Loucy (cell line): Measurements from ENCODE around the gene RAI1.

Source experiments
- EZH2phosphoT487 ChIP-seq: fragments of 200-600 bp; IDR thresholded peaks from 2 replicates; pipeline ENCODE4 v1.6.1; 2018; ENCODE audit warnings: antibody characterized with exemption, mild to moderate bottlenecking, moderate library complexity, borderline replicate concordance
- TF ChIP-seq, protein P1 (sequence below): fragments of 200-600 bp; sonication (generic); conservative IDR thresholded peaks from 2 replicates; pipeline ENCODE4 v1.5.1; 2014; ENCODE audit warnings: mild to moderate bottlenecking, antibody characterized with exemption, low read length

GRCh38 chr17:17752821-17753321 lies 71.6 kb downstream of the RAI1 start:
- TF ChIP-seq, protein P1, sequence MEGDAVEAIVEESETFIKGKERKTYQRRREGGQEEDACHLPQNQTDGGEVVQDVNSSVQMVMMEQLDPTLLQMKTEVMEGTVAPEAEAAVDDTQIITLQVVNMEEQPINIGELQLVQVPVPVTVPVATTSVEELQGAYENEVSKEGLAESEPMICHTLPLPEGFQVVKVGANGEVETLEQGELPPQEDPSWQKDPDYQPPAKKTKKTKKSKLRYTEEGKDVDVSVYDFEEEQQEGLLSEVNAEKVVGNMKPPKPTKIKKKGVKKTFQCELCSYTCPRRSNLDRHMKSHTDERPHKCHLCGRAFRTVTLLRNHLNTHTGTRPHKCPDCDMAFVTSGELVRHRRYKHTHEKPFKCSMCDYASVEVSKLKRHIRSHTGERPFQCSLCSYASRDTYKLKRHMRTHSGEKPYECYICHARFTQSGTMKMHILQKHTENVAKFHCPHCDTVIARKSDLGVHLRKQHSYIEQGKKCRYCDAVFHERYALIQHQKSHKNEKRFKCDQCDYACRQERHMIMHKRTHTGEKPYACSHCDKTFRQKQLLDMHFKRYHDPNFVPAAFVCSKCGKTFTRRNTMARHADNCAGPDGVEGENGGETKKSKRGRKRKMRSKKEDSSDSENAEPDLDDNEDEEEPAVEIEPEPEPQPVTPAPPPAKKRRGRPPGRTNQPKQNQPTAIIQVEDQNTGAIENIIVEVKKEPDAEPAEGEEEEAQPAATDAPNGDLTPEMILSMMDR: no peak
- TF ChIP-seq EZH2phosphoT487: no peak
